ENCODE data around the gene LRP1B. TPM values are rescaled to one million over a fixed set of nuclear protein-coding genes. Genes with fewer than 3 reads are reported as not detected.

LRP1B gene
- total and polyA plus RNA-seq, 2 donors (not counting 1 experiment from before 2014, with no cell fraction given) = under 0.01 to 0.01 TPM

GRCh38 chr2:141994066-141994465, 136.8 kb downstream of the LRP1B start:
- no peak for DNase-seq (ENCODE audit: low read depth in 2 of 2)
- no peak overlapping the region for H3K4me3 ChIP-seq (replicated peaks in 1 of 4; ENCODE audit: control extremely low read depth in 1 of 4, insufficient read depth in 1 of 4, low read depth in 3 of 4, low read length in 4 of 4)
- no peak overlapping the region for H2AFZ ChIP-seq (ENCODE audit: low read length)
- no peaks in the 10 kb centered on the region for H4K20me1 ChIP-seq (ENCODE audit: control insufficient read depth, extremely low read depth, insufficient read depth, low read length)
- H3K9ac ChIP-seq (ENCODE audit: insufficient read depth, low read length) = no peak overlapping the region
- no peaks in the 10 kb centered on the region for H3K27me3 ChIP-seq (ENCODE audit: control insufficient read depth, insufficient read depth, low read length)
- H3K79me2 ChIP-seq (ENCODE audit: control insufficient read depth, insufficient read depth, low read length) = no peaks in the 10 kb centered on the region
- no peaks in the 10 kb centered on the region for H3K4me1 ChIP-seq (ENCODE audit: control insufficient read depth, extremely low read depth, insufficient read depth, low read length)
- no peak overlapping the region for H3K27ac ChIP-seq (ENCODE audit: insufficient read depth, low read length)
- H3K4me2 ChIP-seq (ENCODE audit: extremely low read depth, insufficient read depth, low read length) = no peak overlapping the region
- H3K36me3 ChIP-seq (ENCODE audit: control insufficient read depth, insufficient read depth, low read length) = no peaks in the 10 kb centered on the region
- TF ChIP-seq EZH2 (IDR thresholded peaks at IDR 0.05; ENCODE audit: low read length, missing control alignments) (no peak), CTCF (conservative IDR thresholded peaks at IDR 0.05 in 1 of 2, IDR thresholded peaks at IDR 0.05 in 1 of 2; ENCODE audit: low read depth in 1 of 2, low read length in 2 of 2) (no peak)
- H3K9me3 ChIP-seq (ENCODE audit: control insufficient read depth, insufficient read depth, low read depth, low read length) = no peaks in the 10 kb centered on the region

- Histone ChIP-seq H3K36me3 (ENCODE audit: control insufficient read depth, insufficient read depth, low read length) (no peaks in the 10 kb centered on the region), H3K79me2 (ENCODE audit: control insufficient read depth, insufficient read depth, low read length) (no peaks in the 10 kb centered on the region), H2AFZ (ENCODE audit: low read length) (no peak overlapping the region), H3K4me3 (replicated peaks in 1 of 4; ENCODE audit: control extremely low read depth in 1 of 4, insufficient read depth in 1 of 4, low read depth in 3 of 4, low read length in 4 of 4) (no peak overlapping the region), H3K27ac (ENCODE audit: insufficient read depth, low read length) (no peak overlapping the region), H3K9me3 (ENCODE audit: control insufficient read depth, insufficient read depth, low read depth, low read length) (no peaks in the 10 kb centered on the region), H4K20me1 (ENCODE audit: control insufficient read depth, extremely low read depth, insufficient read depth, low read length) (no peaks in the 10 kb centered on the region), H3K27me3 (ENCODE audit: control insufficient read depth, insufficient read depth, low read length) (no peaks in the 10 kb centered on the region), H3K4me2 (ENCODE audit: extremely low read depth, insufficient read depth, low read length) (no peak overlapping the region), H3K9ac (ENCODE audit: insufficient read depth, low read length) (no peak overlapping the region), H3K4me1 (ENCODE audit: control insufficient read depth, extremely low read depth, insufficient read depth, low read length) (no peaks in the 10 kb centered on the region)
- DNase-seq (ENCODE audit: low read depth in 2 of 2) = no peak
- TF ChIP-seq CTCF (conservative IDR thresholded peaks at IDR 0.05 in 1 of 2, IDR thresholded peaks at IDR 0.05 in 1 of 2; ENCODE audit: low read depth in 1 of 2, low read length in 2 of 2) (no peak), EZH2 (IDR thresholded peaks at IDR 0.05; ENCODE audit: low read length, missing control alignments) (no peak)
These were observed 138.1 kb downstream of the LRP1B start for GRCh38 chr2:141992695-141993094.

- TF ChIP-seq EZH2 (IDR thresholded peaks at IDR 0.05; ENCODE audit: low read length, missing control alignments) (no peak), CTCF (conservative IDR thresholded peaks at IDR 0.05 in 1 of 2, IDR thresholded peaks at IDR 0.05 in 1 of 2; ENCODE audit: low read depth in 1 of 2, low read length in 2 of 2) (no peak)
- Histone ChIP-seq H3K4me3 (replicated peaks in 1 of 4; ENCODE audit: control extremely low read depth in 1 of 4, insufficient read depth in 1 of 4, low read depth in 3 of 4, low read length in 4 of 4) (no peak overlapping the region), H3K4me2 (ENCODE audit: extremely low read depth, insufficient read depth, low read length) (no peak overlapping the region), H3K9me3 (ENCODE audit: control insufficient read depth, insufficient read depth, low read depth, low read length) (no peaks in the 10 kb centered on the region), H3K79me2 (ENCODE audit: control insufficient read depth, insufficient read depth, low read length) (no peaks in the 10 kb centered on the region), H3K36me3 (ENCODE audit: control insufficient read depth, insufficient read depth, low read length) (no peaks in the 10 kb centered on the region), H3K27me3 (ENCODE audit: control insufficient read depth, insufficient read depth, low read length) (no peaks in the 10 kb centered on the region), H4K20me1 (ENCODE audit: control insufficient read depth, extremely low read depth, insufficient read depth, low read length) (no peaks in the 10 kb centered on the region), H3K9ac (ENCODE audit: insufficient read depth, low read length) (no peak overlapping the region), H3K4me1 (ENCODE audit: control insufficient read depth, extremely low read depth, insufficient read depth, low read length) (no peaks in the 10 kb centered on the region), H2AFZ (ENCODE audit: low read length) (no peak overlapping the region), H3K27ac (ENCODE audit: insufficient read depth, low read length) (no peak overlapping the region)
- DNase-seq (ENCODE audit: low read depth in 2 of 2) = peak; percentile 32 to 62
These were observed 162.4 kb downstream of the LRP1B start for GRCh38 chr2:141968433-141968832.

All from fibroblast of lung (primary cell).